ENCODE measurements around the gene RPN2.
"Not testable (repeated sequence)": the region's sequence is repeated elsewhere in the genome, so short reads cannot be mapped to it uniquely, and the experiment has no call there.

RPN2 gene

DNA sequence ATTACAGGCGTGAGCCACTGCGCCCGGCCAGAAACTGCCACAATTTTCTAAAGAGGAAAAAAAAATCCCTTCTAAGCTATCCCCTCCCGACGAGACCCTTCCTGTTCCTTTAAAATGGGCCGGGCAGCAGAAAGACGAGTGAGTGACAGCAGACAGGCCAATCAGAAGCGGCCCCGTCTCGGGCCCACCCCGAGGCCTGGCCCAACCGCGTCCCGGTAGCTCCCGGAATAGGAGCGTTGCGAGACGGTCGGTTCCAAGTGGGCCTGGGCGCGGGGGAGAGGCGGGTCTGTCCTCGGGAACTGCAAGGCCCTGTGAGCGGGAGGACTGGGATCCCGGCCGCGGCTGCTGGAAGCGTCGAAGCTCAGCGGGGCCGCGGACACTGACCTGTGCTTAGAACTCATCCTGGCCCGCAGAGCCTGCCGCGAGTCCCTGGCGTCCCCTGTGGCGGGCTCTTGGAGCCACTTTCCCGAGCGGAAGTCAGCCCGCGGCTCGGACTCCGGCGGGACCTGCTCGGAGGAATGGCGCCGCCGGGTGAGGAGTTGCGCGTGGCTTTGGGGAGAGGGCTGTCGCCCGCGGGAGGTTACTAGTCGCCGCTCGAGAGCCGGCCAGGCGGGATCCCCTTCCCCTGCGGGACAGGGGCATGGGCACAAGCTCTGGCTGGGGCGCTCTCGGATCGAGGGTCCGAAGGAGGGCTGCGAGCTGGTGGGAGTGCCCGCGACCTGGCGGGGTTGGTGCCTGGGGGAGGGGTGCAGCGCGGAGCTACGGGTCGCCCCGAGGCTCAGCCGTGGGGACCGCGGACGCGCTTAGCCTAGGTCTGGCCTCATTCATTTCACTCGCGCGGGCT, at the start of gene RPN2, which contains the start of gene MROH8:
Gene RPN2, plus strand, starts transcription at position 492 of the 844 bp plus-strand sequence. Its CDS starts 27 bp downstream, at position 519.
Gene MROH8, minus strand, starts transcription at position 710 of the 844 bp plus-strand sequence.
- peak; percentile 98 for DNase-seq

DNA sequence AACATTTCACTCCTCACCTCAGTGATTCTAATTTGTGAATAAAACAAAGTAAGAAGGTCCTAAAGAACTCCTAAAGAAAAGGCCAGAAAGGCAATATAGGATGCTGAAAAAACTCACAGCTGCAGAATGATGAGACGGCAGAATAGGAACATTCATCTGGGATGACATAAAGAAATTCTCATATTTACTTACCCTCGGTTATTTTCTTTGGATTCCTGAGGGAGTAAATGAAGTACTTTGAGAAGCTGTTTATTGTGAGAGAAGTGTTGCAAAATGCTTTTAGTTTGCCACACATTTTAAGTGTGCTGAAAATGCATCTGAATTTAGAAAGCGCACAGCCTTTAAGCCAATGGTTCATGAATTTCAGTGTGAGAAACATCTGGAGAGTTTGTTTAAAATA, 47.6 kb upstream of the RPN2 start:
- no peak for DNase-seq

DNA sequence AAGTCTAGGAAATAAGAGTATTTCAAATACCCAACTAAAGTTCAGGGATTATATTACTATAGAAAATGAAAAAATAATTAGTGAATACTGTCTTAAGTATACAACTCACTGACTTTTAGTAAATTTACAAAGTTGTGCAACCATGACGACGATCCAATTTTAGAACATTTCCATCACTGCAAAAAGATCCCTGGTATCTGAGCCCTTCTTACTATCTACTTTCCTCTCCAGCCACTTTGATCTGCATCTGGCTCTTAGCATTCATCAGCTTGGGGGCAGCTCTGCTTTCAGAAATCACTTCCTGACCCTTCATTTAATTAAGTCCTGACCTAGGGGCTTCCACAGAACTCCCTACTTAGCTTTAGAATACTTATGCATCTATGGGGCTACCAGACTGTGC, 45.2 kb upstream of the RPN2 start:
- no peak for DNase-seq

DNA sequence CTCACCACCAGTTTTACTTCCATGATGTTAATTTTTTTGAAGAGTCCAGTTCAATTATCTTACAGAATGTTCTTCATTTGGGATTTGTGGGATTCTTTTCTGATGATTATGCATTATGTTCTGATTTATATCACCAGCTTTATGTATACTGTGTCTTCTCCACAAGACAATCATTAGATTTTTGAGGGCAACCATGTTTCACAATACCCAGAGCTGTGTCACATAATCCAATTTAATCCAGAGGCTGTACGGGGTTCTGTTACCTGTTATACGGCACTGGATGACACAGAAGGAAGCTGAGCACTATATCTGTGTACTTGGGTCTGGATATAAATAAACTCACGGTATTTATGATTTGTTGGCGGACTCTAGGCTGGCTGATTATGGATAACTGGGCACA, 41.6 kb upstream of the RPN2 start:
- no peak for DNase-seq

DNA sequence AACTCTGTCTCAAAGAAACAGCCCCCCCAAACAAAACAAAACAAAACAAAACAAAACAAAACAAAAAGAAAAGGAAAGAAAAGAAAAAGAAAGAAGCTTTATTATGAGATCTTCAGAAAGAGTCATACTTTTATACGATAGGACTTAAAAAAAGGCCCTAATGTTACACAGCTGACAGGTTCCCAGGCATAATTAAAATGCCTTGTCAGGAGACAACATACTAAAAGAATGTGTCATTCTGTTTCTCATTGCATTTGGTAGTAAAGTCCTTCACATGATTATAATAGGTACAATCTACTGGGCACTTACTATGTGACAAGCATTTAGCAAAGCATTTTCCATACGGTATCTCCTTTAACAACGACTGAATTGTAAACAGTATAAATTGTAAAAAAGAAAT, 36.4 kb upstream of the RPN2 start:
- no peak for DNase-seq

DNA sequence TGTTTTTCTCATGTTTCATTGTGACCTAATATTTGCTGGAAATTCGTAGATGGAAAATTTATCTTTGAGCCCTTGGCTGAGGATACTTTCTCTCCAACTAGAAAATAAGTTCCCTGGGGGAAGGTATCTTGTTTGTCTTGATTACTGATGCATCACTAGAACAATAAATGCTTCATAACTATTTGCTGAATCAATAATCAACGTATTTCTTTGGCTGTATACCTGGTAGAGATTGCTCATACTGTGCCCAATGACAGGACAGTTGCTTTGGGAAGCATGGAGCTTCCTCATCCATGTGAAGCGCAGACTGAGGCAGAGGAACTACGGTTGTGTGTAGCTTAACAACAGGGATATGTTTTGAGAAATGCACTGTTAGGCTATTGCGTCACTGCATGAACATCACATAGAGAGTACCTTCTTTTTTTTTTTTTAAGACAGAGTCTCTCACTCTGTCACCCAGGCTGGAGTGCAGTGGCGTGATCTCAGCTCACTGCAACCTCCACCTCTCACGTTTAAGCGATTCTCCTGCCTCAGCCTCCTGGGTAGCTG, 34.2 kb upstream of the RPN2 start:
- no peak for DNase-seq

DNA sequence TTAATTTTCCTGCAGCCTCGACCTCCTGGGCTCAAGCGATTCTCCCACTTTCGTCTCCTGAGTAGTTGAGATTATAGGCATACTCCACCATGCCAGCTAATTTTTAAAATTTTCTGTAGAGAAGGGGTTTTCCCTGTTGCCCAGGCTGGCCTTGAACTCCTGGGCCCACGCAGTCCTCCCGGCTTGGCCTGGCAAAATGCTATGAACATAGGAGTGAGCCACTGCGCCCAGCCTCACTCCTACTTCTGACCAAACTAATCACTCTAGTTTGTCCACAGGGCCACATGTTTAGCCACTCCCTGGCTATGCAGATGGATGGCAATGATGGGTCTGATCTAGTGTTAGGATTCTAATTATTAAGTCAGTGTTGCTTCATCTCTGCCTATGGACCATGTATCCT, 31.9 kb upstream of the RPN2 start:
- no peak for DNase-seq

DNA sequence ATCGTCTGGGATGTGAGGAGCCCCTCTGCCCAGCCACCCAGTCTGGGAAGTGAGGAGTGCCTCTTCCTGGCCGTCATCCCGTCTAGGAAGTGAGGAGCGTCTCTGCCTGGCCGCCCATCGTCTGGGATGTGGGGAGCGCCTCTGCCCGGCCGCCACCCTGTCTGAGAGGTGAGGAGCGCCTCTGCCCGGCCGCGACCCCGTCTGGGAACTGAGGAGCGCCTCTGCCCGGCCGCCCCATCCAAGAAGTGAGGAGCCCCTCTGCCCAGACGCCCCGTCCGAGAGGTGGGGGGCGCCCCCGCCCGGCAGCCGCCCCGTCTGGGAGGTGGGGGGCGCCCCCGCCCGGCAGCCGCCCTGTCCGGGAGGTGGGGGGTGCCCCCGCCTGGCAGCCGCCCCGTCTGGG, 28.3 kb upstream of the RPN2 start:
- not testable (repeated sequence) for DNase-seq

DNA sequence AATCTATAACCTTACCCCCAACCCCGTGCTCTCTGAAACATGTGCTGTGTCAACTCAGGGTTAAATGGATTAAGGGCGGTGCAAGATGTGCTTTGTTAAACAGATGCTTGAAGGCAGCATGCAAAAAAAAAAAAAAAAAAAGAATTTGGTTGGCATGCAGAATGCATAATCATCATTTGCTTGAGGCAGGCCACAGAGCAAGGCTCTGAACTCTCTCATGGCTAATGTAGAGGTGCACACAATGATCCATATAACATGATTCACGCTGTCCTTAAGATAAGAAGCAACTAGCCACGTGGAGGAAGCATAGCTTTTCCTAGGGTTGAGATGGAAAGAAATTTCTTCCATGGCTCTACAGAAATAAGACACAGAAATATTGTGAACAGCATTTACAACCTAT, 27.6 kb upstream of the RPN2 start:
- no peak for DNase-seq

DNA sequence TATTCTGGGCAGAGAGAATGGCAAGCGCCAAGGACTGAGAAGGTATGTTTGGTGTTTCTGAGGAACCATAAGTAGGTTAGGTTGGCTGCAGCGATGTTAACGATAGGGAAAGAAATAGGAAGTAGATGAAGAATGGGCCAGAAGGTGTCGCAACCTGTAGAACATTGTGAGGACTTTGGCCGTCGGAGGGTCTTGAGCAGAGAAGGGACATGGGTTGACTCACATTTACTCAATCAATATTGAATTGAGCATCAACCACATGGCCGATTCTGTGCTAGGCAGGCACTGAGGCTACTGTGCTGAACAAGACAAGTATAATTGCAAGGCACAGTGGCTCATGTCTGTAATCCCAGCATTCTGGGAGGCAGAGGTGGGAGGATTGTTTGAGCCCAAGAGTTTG, 26.8 kb upstream of the RPN2 start:
- no peak for DNase-seq

DNA sequence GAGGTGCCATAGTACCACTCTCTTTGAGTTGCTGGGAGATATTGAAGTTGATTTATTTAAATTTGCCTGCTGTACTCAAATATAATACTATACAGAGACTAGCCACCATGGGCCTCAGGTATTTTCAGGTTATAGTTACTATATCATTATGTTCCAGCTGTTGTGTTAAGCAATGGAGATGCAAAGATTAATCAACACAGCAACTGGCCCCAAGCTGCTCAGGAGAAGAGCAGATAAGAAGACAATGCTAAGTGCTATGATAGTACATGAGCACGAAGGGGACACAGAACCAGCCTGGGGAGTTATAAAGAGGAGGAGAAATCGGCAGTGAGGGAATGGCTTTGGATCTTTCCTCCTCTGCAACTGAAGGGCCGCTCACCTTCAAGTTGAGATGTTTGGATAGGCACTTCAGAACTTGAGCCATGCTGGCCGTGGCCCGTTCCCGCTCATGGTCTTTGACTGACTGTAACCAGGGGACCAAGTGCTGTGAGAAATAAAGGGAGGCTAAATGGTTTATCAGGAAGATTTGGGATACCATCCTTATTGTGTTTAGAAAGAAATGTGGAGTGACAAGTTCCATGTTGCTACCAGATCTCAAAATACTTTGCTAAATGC, 24.3 kb upstream of the RPN2 start:
- DNase-seq, result no peak

DNA sequence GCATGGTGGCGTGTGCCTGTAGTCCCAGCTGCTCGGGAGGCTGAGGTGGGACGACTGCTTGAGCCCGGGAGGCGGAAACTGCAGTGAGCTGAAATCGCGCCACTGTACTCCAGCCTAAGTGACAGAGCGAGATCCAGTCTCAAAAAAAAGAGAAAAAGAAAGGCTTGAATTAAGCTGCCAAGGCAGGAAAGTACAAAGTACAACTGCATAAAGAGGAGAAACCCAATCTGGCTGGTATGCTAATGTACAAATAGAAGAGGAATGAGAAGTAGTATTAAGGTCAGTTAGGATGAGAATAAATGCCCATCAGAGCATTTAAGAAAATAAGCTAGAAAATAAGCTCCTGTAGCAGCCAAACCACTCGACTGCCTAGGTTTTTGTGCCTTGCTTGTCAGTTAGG, 23.1 kb upstream of the RPN2 start:
- DNase-seq, result no peak

DNA sequence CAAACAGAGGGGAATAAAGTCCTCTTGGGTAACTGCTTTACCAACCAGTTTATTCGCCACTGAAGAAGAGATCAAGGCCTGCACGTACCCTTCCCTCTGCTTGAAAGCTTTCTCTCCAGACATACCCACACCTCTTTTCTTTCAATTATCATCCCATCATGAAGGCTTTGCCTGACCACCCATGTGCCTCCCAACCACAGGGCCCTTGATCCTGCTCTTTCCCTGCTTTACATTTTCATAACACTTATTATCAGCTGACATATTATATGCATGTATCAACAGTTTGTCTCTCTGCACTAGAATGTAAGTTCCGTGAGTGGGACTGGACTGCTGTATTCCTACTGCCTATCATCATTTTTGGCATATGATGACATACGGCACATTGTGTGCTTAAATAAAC, 20.9 kb upstream of the RPN2 start:
- DNase-seq, result no peak

DNA sequence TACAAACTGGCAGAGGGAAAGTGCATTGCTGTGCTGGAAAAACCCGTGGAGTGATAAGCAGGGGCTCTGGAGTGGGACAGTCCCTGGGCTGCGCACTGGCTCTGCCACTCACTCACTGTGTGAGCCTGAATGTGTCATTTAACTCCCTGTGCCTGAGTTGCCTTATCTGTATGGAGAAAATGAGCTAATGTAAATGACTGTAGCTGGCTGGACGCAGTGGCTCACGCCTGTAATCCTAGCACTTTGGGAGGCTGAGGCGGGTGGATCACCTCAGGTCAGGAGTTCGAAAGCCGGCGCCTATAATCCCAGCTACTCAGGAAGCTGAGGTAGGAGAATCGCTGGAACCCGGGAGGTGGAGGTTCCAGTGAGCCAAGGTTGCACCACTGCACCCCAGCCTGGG, 18.4 kb upstream of the RPN2 start:
- no peak for DNase-seq

DNA sequence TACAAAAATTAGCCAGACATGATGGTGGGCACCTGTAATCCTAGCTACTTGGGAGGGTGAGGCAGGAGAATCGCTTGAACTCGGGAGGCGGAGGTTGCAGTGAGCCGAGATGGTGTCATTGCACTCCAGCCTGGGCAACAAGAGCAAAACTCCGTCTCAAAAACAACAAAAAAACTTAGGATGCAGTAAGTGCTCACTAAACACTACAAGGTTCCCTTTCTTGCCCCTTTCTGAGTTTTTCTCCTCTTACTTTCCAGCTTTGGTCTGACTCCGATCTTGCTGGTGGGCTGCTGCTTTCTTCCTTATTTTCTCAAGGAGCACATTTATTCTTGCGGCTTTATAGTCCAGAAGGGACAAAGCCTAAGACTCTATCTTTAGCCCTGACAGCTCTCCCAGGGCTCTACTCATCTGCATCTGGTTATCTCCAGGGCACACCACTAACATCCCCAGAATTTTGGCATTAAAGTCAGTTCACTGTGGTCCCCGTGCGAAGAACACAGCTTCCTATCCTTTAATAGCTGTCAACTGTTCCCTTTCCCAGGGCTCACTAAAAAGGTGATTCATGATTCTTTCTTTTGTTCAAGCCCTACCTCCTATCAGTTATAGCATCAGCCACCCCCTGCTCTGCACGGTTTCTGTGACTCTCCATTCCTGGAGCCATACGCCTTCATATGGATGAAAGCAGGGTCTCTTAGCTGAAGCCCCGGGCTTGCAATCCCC, 17.1 kb upstream of the RPN2 start:
- no peak for DNase-seq

DNA sequence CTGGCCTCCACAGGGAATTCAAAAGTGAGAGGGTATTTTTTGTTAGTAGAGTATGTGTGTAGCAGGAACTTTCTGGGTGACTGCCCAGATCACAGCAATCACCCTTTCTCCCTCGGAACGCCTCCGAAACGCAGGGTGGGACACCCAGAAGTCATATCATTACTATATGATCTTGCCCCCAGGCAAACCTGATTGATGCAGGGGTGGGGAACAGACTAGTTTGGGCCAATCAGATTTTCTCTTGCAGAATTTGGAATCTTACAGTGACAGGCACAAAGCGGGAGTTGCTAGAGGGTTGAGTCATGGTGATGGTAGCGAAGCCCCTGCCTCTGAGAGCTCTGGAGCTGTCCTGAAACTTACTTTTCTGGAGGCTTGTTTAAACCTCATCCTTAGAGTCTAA, 16.5 kb upstream of the RPN2 start:
- DNase-seq, result no peak

DNA sequence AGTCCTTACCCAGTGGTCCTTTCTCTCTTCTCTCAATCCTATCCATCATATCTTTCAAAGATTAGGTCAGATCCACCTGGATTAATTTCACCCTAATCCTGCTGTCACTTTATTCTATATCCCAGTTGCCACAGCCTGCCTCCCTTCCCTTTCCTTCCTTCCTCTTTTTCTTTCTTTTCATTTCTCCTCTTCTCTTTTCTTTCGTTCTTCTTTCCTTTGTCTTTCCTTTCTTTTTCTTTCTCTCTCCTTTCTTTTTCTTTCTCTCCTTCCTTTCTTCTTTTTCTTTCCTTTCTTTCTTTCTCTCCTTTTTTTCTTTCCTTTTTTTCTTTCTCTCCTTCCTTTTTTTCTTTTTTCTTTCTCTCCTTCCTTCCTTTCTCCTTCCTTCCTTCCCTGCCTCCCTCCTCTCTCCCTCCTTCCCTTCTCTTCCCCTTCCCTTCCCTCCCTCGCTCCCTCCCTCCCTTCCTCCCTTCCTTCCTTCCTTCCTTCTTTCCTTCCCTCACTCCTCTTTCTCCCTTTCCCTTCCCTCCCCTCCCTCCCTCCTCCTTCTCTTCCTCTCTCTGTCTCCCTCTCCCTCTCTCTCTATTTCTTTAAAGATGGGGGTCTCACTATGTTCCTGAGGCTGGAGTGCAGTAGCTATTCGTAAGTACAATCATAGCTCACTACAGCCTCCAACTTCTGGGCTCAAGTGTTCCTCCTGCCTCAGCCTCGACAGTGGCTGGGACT, 15.1 kb upstream of the RPN2 start:
- no peak for DNase-seq

DNA sequence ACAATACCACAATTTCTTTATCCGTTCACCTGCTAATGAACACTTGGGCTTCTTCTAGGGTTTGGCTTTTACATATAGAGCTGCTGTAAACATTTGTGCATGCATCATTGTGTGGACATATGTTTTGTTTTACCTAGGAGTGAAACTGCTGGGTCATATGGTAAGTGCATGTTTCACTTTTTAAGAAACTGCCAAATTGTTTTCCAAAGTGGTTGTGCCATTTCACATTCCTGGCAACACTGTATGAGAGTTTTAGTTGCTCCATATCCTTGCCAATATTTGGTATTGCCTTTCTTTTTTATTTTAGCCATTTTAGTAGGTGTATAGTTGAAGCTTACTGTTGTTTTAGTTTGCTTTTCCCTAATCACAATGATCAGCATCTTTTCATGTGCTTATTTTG, 14.1 kb upstream of the RPN2 start:
- DNase-seq, result no peak

DNA sequence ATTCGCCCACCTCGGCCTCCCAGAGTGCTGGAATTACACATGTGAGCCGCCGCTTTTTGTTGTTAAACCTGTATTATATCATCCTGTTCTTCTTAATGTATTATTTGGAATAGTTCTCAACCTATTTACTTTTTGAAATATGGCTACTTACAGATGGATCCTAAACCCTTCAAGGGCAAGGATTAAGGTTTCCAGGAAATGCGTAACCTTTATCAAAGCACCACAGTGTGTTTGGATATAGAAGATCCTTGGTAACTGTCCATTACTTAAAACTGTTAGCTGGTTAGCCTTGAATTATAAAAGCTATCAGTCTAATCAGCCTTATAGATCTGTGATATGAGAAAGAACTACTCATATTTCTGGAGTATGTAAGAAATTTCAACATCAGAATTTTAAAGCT, 12.3 kb upstream of the RPN2 start:
- DNase-seq, result no peak

DNA sequence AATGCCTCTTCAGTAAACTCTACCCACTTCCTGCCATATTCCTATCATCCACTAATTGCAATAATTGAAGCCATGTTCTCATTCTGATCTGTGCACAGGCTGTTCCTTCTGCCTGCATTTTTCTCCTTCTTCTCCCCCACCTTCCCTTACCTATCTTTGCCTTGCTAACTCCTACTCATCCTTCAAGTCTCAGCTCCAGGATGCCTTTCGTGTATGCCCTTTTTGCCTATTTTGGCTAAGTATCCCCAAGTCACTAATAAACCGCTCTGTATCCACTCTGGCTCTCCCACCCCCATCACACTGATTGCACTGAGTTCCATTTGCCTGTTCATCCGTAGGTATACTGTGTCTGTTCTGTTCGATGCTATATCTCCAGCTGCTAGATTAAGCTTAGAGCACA, 6.3 kb upstream of the RPN2 start:
- no peak for DNase-seq

DNA sequence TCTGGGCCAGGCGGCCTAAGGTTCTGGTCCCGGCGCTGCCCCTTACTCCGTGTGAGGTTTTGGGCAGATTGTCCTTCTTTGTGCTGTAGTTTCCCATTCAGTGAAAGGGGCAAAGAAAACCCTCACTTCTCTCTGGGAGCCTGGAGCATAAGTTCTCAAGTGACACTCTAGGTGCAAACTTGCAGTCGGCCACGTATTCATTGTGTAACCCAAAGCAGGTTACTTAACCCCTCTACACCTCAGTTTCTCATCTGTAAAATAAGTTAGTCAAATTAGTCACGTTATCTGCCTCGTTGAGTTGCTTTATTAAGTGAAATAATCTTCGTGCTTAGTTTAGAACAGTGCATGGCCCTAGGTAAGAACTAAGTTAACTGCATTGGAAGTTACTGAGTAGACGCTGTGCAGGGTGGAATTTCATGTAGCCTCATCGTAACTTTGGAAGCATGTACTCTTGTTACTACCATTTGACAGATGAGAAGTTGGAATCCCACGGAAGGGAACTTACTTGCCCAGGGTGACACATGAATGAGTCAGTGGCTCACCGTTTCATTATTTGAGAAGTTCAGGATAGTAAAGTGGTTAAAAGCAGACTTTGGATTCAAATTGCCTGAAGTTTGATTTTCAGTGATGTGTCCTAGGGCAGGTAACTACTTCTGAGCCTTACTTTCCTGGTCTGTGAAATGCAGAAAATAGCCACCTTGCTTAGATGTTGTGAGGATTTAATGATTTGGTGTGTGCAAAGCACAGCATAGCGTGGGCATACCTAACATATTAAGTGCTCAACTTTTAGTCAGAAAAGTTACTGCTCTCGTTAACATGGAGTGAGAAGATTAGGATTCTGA, 774 bp downstream of the RPN2 start:
- DNase-seq, result no peak

DNA sequence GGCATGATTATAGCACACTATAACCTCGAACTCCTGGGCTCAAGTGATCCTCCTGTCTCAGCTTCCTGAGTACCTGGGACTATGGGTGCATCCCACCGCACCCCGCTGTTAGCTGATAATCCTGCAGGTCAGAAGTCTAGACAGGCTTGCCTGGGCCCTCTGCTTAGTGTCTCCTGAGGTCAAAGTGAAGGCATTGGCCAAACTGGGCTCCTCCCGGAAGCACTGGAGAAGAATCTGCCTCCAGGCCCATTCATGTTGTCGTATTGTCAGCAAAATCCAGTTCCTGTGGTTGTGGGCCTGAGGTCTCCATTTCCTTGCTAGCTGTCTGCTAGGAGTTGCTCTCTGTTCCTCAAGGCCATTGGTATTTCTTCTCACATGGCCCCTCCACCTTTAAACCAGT, 6.6 kb downstream of the RPN2 start:
- no peak for DNase-seq
